PC-9 (cell line): Measurements from ENCODE around the gene PNKP. TPM values are rescaled to one million over a fixed set of nuclear protein-coding genes. Genes with fewer than 3 reads are reported as not detected.

Experiments
- BruUV-seq: library from RNA; stranded (reverse); fragments of 400-500 nt; replicated peaks from 2 replicates; lab custom pipeline; 2021; lab: Mats Ljungman, UMichigan
- CTCF ChIA-PET: fragments of 300-600 bp; sonication (Branson Sonifier 250); formaldehyde crosslinking; loops from one replicate; lab custom pipeline; 2022; ENCODE audit warnings: antibody characterized with exemption; lab: Charles Lee
- POLR2A ChIA-PET: fragments of 300-600 bp; sonication (Branson Sonifier 250); formaldehyde crosslinking; loops from one replicate; lab custom pipeline; 2022; ENCODE audit warnings: antibody characterized with exemption; ENCODE audit not compliant: unreplicated experiment; lab: Charles Lee
- DNase-seq, 2 experiments: peaks; one replicate each; pipeline versions ENCODE4 v3.0.0 to v3.0.0-alpha.2; 2015 to 2022; ENCODE audit warnings: mixed read lengths in 1 of 2
- H2AFZ ChIP-seq: fragments of 200-600 bp; sonication (generic); 2 replicates; pipeline ENCODE4 v1.8.1; 2017; ENCODE audit warnings: antibody characterized with exemption
- H3F3A ChIP-seq: fragments of 200-600 bp; sonication (generic); 2 replicates; pipeline ENCODE4 v1.8.1; 2017; ENCODE audit warnings: antibody characterized with exemption, mild to moderate bottlenecking, low read depth; ENCODE audit not compliant: insufficient read depth
- H3K27ac ChIP-seq: fragments of 200-600 bp; sonication (generic); 2 replicates; pipeline ENCODE4 v1.6.1; 2016; ENCODE audit warnings: mixed run types
- H3K27me3 ChIP-seq: fragments of 200-600 bp; sonication (generic); 2 replicates; pipeline ENCODE4 v1.6.1; 2016; ENCODE audit warnings: low read depth, mixed run types; ENCODE audit not compliant: insufficient read depth
- H3K36me3 ChIP-seq: fragments of 200-600 bp; sonication (generic); 2 replicates; pipeline ENCODE4 v1.6.1; 2016; ENCODE audit warnings: low read depth, mixed run types
- H3K4me1 ChIP-seq: fragments of 200-600 bp; sonication (generic); replicated peaks from 2 replicates; pipeline ENCODE4 v1.6.1; 2016; ENCODE audit warnings: mixed run types; ENCODE audit not compliant: insufficient read depth
- H3K4me2 ChIP-seq: fragments of 200-600 bp; sonication (generic); 2 replicates; pipeline ENCODE4 v1.6.1; 2017; ENCODE audit warnings: mixed run types
- H3K4me3 ChIP-seq: fragments of 200-600 bp; sonication (generic); 2 replicates; pipeline ENCODE4 v1.6.1; 2016; ENCODE audit warnings: mixed run types
- H3K79me2 ChIP-seq: fragments of 200-600 bp; sonication (generic); 2 replicates; pipeline ENCODE4 v1.6.1; 2017; ENCODE audit warnings: low read depth, mixed run types
- H3K9me2 ChIP-seq: fragments of 200-600 bp; sonication (generic); 2 replicates; pipeline ENCODE4 v1.8.1; 2017; ENCODE audit warnings: mild to moderate bottlenecking; ENCODE audit not compliant: insufficient read depth
- H3K9me3 ChIP-seq: fragments of 200-600 bp; sonication (generic); 2 replicates; pipeline ENCODE4 v1.8.1; 2016; ENCODE audit warnings: low read depth; ENCODE audit not compliant: insufficient read depth
- H4K20me1 ChIP-seq: fragments of 200-600 bp; sonication (generic); 2 replicates; pipeline ENCODE4 v1.8.1; 2017; ENCODE audit not compliant: insufficient read depth
- CTCF ChIP-seq: fragments of 200-600 bp; sonication (generic); conservative IDR thresholded peaks from 2 replicates; pipeline ENCODE4 v1.6.1; 2017; ENCODE audit warnings: mixed run types, antibody characterized with exemption, mild to moderate bottlenecking, moderate library complexity
- EZH2 ChIP-seq: fragments of 200-600 bp; sonication (generic); IDR thresholded peaks from 2 replicates; pipeline ENCODE4 v1.8.0; 2017; ENCODE audit warnings: antibody characterized with exemption, low read depth
- intact Hi-C: fragments of 100-400 bp; cut with micrococcal nuclease; formaldehyde crosslinking; loops from one replicate; pipeline ENCODE4 v1.10.0; 2022; ENCODE audit not compliant: unreplicated experiment
- total RNA-seq: library from RNA; stranded (reverse); gene quantifications from 2 replicates; pipeline ENCODE4 v1.2.3, GENCODE V29; 2021

The PNKP gene
- total RNA-seq, 1 experiment from 2014 or later, result 82.7 TPM

GRCh38 chr19:49894879-49895565 is 27.6 kb upstream of the PNKP start:
- Histone ChIP-seq H3F3A (no peaks in the 10 kb centered on the region), H3K36me3 (no peaks in the 10 kb centered on the region), H3K79me2 (no peaks in the 10 kb centered on the region), H3K9me2 (no peaks in the 10 kb centered on the region), H3K9me3 (no peaks in the 10 kb centered on the region), H2AFZ (no peak overlapping the region), H3K4me2 (no peak overlapping the region), H3K27ac (no peak overlapping the region), H4K20me1 (no peaks in the 10 kb centered on the region), H3K4me1 (peaks cover 14% of the 10 kb centered on the region), H3K4me3 (no peak overlapping the region), H3K27me3 (no peaks in the 10 kb centered on the region)
- no peak for DNase-seq
- CTCF ChIA-PET, result interaction anchor here (0.6 kb wide), 1 partner anchor 229 kb away, joined by 4 read pairs; no protein-coding TSS in a partner anchor
- POLR2A ChIA-PET, result no interaction called here
- BruUV-seq, result no TSS peak
- no peak for TF ChIP-seq CTCF
- TF ChIP-seq EZH2, result no peak
- intact Hi-C loops, result no loop called here

GRCh38 chr19:49894011-49894664 is 26.8 kb upstream of the PNKP start:
- Histone ChIP-seq H2AFZ (no peak overlapping the region), H3K9me3 (no peaks in the 10 kb centered on the region), H4K20me1 (no peaks in the 10 kb centered on the region), H3K9me2 (no peaks in the 10 kb centered on the region), H3K4me3 (no peak overlapping the region), H3K27me3 (no peaks in the 10 kb centered on the region), H3K36me3 (no peaks in the 10 kb centered on the region), H3F3A (peaks cover 2% of the 10 kb centered on the region; the same call in 1 of the 2 replicates), H3K27ac (no peak overlapping the region), H3K79me2 (no peaks in the 10 kb centered on the region), H3K4me1 (peaks cover 14% of the 10 kb centered on the region), H3K4me2 (no peak overlapping the region)
- no TSS peak for BruUV-seq
- intact Hi-C loops, result no loop called here
- CTCF ChIA-PET, result interaction anchor here (0.7 kb wide), 1 partner anchor 29 kb away, joined by 11 read pairs; no protein-coding TSS in a partner anchor
- DNase-seq, result no peak
- POLR2A ChIA-PET, result no interaction called here
- TF ChIP-seq CTCF (no peak), EZH2 (no peak)

- CTCF ChIA-PET, result no interaction called here
- peaks cover 8% of the 10 kb centered on the region; the same call in 1 of the 2 replicates for H3F3A ChIP-seq
- H3K9me2 ChIP-seq, result no peaks in the 10 kb centered on the region
- POLR2A ChIA-PET, result no interaction called here
- no peaks in the 10 kb centered on the region for H3K9me3 ChIP-seq
- DNase-seq, result no peak
- no peaks in the 10 kb centered on the region for H3K36me3 ChIP-seq
- intact Hi-C loops, result no loop called here
- TF ChIP-seq EZH2, result no peak
- no peak for TF ChIP-seq CTCF
- H3K79me2 ChIP-seq, result no peaks in the 10 kb centered on the region
- H4K20me1 ChIP-seq, result no peaks in the 10 kb centered on the region
- no peaks in the 10 kb centered on the region for H3K27me3 ChIP-seq
- no peak overlapping the region for H2AFZ ChIP-seq
- H3K4me2 ChIP-seq, result no peak overlapping the region
- no peak overlapping the region for H3K27ac ChIP-seq
- H3K4me1 ChIP-seq, result peaks cover 7% of the 10 kb centered on the region
- BruUV-seq, result no TSS peak
- no peak overlapping the region for H3K4me3 ChIP-seq
These were observed 25.3 kb upstream of the PNKP start for GRCh38 chr19:49892716-49893115.
